ACC112 (cell line): ENCODE measurements around the gene THAP6.

ENCODE experiments used
- H2AFZ ChIP-seq: fragments of 200-600 bp; sonication (generic); one replicate; pipeline ENCODE4 v1.6.0; 2017; ENCODE audit warnings: antibody characterized with exemption, low read length; ENCODE audit not compliant: unreplicated experiment
- H3K27ac ChIP-seq: fragments of 200-600 bp; sonication (generic); 2 replicates; pipeline ENCODE4 v1.5.1; 2014; ENCODE audit warnings: low read depth, mild to moderate bottlenecking, antibody characterized with exemption, low read length, moderate library complexity
- H3K27me3 ChIP-seq: fragments of 200-600 bp; sonication (generic); 2 replicates; pipeline ENCODE4 v1.6.1; 2014; ENCODE audit warnings: mild to moderate bottlenecking, antibody characterized with exemption, low read length, moderate library complexity, mixed read lengths; ENCODE audit not compliant: insufficient read depth
- H3K36me3 ChIP-seq: fragments of 200-600 bp; sonication (generic); 2 replicates; pipeline ENCODE4 v1.6.1; 2016; ENCODE audit warnings: mild to moderate bottlenecking, antibody characterized with exemption, low read length, moderate library complexity, mixed read lengths; ENCODE audit not compliant: insufficient read depth
- H3K4me1 ChIP-seq: fragments of 200-600 bp; sonication (generic); one replicate; pipeline ENCODE4 v1.6.1; 2016; ENCODE audit warnings: low read length, mixed read lengths; ENCODE audit not compliant: insufficient read depth, unreplicated experiment, control insufficient read depth
- H3K4me3 ChIP-seq: fragments of 200-600 bp; sonication (generic); 2 replicates; pipeline ENCODE4 v1.5.1; 2014; ENCODE audit warnings: mild to moderate bottlenecking, low read depth, low read length
- H3K79me2 ChIP-seq: fragments of 200-600 bp; sonication (generic); one replicate; pipeline ENCODE4 v1.6.0; 2016; ENCODE audit warnings: low read length; ENCODE audit not compliant: control insufficient read depth, unreplicated experiment, insufficient read depth

Gene THAP6

DNA sequence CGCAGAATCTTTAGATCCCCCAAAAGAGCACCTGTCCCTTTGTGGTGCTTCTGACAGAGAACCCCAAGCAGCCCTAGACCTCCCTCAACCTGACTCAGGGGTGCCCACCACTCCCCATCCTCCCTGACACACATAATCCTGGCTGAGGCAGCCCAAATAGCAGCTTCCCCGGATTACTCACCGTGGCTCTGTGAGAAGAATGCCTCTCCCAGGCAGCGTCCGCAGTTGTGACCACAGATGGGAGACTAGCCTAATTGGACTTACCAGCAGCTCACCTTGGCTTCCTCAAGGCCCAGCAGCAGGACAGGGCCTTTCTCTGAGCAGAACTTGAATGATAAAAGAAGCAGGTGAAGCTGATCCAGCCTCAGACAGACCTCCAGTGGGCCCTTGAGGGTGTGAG, 31.3 kb downstream of the THAP6 start:
- Histone ChIP-seq H2AFZ (no peak overlapping the region), H3K79me2 (no peaks in the 10 kb centered on the region), H3K27me3 (no peaks in the 10 kb centered on the region), H3K36me3 (no peaks in the 10 kb centered on the region; the same call in 1 of the 2 replicates), H3K4me1 (peaks cover 14% of the 10 kb centered on the region), H3K27ac (no peak overlapping the region), H3K4me3 (no peak overlapping the region)

GRCh38 chr4:75547647-75548387, 33.5 kb downstream of the THAP6 start:
- H3K27ac ChIP-seq, result no peak overlapping the region
- H3K27me3 ChIP-seq, result no peaks in the 10 kb centered on the region
- H3K4me1 ChIP-seq, result peaks cover 10% of the 10 kb centered on the region
- no peak overlapping the region for H3K4me3 ChIP-seq
- no peaks in the 10 kb centered on the region; the same call in 1 of the 2 replicates for H3K36me3 ChIP-seq
- H3K79me2 ChIP-seq, result no peaks in the 10 kb centered on the region
- no peak overlapping the region for H2AFZ ChIP-seq

GRCh38 chr4:75549019-75549418, 34.7 kb downstream of the THAP6 start:
- H3K27me3 ChIP-seq, result no peaks in the 10 kb centered on the region
- H3K79me2 ChIP-seq, result no peaks in the 10 kb centered on the region
- H3K4me1 ChIP-seq, result no peaks in the 10 kb centered on the region
- no peak overlapping the region for H3K27ac ChIP-seq
- no peaks in the 10 kb centered on the region; the same call in 1 of the 2 replicates for H3K36me3 ChIP-seq
- no peak overlapping the region for H3K4me3 ChIP-seq
- no peak overlapping the region for H2AFZ ChIP-seq

DNA sequence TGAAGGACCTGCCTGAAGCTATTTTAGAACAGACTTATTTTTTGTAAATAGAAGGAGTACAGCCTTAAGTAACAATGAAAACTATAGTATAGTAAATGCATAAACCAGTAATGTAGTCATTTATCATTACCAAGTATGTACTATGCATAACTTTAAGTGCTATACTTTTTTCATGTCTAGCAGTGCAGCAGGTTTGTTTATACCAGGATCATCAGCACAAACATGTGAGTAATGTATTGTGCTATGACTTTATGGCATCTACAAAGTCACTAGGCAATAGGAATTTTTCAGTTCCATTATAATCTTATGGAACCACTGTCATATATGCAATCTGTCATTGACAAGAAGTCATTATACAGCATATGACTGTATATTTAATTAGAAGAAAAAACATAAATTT, 38.2 kb downstream of the THAP6 start:
- H3K27me3 ChIP-seq, result no peaks in the 10 kb centered on the region
- H2AFZ ChIP-seq, result no peak overlapping the region
- H3K79me2 ChIP-seq, result no peaks in the 10 kb centered on the region
- no peak overlapping the region for H3K4me3 ChIP-seq
- H3K36me3 ChIP-seq, result no peaks in the 10 kb centered on the region
- peaks cover 9% of the 10 kb centered on the region for H3K4me1 ChIP-seq
- no peak overlapping the region for H3K27ac ChIP-seq

DNA sequence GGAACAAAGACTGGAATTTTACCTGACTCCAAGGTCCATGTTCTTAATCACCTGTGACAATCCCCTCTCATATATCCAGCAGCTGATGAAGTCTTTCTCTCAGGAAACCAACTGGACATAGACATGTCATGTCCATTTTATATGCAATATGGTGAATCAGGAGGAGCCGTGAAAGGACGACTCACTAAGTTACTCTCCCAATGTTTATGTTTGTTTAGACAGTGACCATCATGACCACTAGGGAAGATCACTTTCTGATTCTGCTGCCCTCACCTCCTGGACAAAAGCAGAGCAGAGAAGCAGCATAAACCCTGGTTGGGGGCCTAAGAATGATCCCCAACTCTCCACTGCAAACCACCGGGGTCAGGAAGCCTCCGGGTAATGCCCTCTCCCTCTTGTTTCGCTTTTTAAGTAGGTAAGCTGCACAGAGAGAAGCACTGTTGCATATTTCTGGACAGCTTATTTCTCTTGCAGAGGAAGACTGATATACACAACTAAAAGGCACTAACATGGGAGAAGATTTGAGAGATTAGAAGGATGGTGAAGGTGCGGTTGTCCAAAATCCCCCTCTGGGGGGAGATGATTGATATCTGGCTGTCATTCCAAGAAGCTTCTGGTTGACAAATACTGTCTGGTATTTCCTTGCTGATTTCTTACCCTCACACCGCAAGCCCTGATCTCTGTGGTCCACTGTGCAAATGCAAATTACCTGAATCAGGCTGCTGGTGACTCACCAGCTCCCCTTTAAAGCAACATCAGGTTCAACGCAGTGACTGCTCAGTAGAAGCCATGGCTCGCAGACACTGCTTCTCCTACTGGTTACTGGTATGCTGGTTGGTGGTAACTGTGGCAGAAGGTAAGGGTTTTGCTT, 41.3 kb downstream of the THAP6 start, which contains the start of gene ODAPH:
TSS of gene ODAPH (plus strand) at position 773 of the 871 bp plus-strand sequence. CDS start at position 790, 17 bp downstream.
- H3K4me1 ChIP-seq, result peaks cover 9% of the 10 kb centered on the region
- no peaks in the 10 kb centered on the region for H3K36me3 ChIP-seq
- no peaks in the 10 kb centered on the region for H3K27me3 ChIP-seq
- H3K27ac ChIP-seq, result no peak within 1 kb of the TSS
- H2AFZ ChIP-seq, result no peak within 1 kb of the TSS
- peak within 1 kb of the TSS; percentile 15; the same call in 1 of the 2 replicates for H3K4me3 ChIP-seq
- no peaks in the 10 kb centered on the region for H3K79me2 ChIP-seq

DNA sequence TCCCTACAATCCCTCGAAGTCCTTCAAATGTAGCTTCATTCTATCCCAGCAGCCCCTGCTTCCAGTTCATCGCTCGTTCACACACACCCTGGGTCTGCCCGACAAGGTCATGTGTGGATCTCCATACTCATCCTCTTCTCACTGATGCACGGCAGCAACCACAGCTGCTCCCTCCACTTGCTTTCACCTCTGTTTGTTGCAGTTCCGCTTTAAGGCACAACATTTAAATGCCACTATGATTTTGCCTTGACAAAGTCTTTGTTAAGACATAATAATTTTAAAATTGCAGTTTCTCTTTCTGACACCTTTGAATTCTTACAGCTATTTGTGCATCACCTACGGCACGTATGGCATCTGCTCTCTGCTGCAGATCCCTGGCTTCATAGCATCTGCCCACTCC, 43.4 kb downstream of the THAP6 start:
- H3K27ac ChIP-seq, result no peak overlapping the region
- no peaks in the 10 kb centered on the region for H3K79me2 ChIP-seq
- peaks cover 9% of the 10 kb centered on the region for H3K4me1 ChIP-seq
- H2AFZ ChIP-seq, result no peak overlapping the region
- no peaks in the 10 kb centered on the region for H3K27me3 ChIP-seq
- H3K4me3 ChIP-seq, result no peak overlapping the region
- H3K36me3 ChIP-seq, result no peaks in the 10 kb centered on the region

DNA sequence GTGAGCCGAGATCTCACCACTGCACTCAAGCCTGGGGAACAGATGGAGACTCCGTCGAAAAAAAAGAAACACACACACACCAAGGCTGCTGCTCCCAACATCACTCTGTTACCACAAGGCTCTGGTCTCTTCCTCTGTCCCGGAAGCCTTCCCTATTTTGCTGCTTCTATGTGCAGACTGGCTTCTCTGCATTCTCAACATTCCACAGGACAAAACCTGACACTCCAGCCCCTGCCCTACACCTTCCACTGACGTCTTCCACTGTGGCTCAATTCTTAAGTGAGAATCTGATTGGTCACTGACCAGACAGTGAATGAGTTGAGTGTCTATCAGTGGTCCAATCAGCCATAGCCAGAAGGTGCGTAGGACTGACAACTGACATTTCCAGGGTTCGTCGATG, 47.5 kb downstream of the THAP6 start:
- H3K36me3 ChIP-seq, result no peaks in the 10 kb centered on the region
- no peak overlapping the region for H2AFZ ChIP-seq
- no peak overlapping the region for H3K4me3 ChIP-seq
- H3K4me1 ChIP-seq, result no peaks in the 10 kb centered on the region
- no peak overlapping the region for H3K27ac ChIP-seq
- H3K27me3 ChIP-seq, result no peaks in the 10 kb centered on the region
- H3K79me2 ChIP-seq, result no peaks in the 10 kb centered on the region

- no peaks in the 10 kb centered on the region for H3K79me2 ChIP-seq
- no peaks in the 10 kb centered on the region for H3K4me1 ChIP-seq
- H3K4me3 ChIP-seq, result no peak overlapping the region
- no peaks in the 10 kb centered on the region for H3K27me3 ChIP-seq
- no peak overlapping the region for H3K27ac ChIP-seq
- H3K36me3 ChIP-seq, result no peaks in the 10 kb centered on the region
- no peak overlapping the region for H2AFZ ChIP-seq
These were observed 49.8 kb downstream of the THAP6 start for GRCh38 chr4:75564023-75564422.

DNA sequence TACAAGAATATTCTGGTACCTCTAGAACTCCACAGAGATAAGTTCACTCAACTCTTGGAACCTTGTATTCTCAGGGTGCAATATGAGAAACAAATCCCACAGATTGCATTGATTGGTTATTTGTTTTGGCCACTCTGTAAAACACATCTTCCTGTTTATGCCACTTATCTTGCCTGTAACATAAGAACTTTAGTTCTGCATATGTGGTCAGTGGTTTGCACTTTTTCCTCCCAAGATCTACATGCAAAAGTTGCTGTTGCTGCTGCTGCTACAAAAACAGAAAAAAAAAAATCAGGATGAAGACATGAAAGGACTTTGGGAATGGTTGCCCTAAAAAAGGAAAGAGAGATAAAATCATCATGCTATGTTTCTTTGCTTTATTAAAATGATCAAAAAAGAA, 51.2 kb downstream of the THAP6 start:
- H3K4me1 ChIP-seq, result no peaks in the 10 kb centered on the region
- no peak overlapping the region for H3K27ac ChIP-seq
- no peaks in the 10 kb centered on the region for H3K36me3 ChIP-seq
- no peak overlapping the region for H2AFZ ChIP-seq
- H3K79me2 ChIP-seq, result no peaks in the 10 kb centered on the region
- no peak overlapping the region for H3K4me3 ChIP-seq
- no peaks in the 10 kb centered on the region for H3K27me3 ChIP-seq

DNA sequence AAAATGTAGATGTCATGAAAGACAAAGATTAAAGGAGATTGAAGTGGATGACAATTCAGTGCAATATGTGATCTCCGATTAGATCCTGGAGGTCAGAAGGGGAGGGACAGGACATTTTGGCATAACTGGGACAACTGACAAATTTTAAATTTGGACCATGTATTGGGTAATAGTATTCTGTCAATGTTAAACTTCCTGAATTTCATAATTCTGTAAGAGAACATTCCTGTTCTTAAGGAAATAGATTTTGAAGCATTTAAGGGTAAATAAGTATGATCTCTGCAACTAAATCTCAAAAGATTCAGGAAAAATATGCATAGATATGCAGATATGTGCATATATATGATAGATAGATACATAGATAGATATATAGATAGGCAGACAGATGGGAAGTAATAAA, 52.6 kb downstream of the THAP6 start:
- H3K4me3 ChIP-seq, result no peak overlapping the region
- no peaks in the 10 kb centered on the region for H3K4me1 ChIP-seq
- no peak overlapping the region for H3K27ac ChIP-seq
- H3K27me3 ChIP-seq, result 0 out of 2 replicates have a peak, but pooled peaks cover under 1% of the 10 kb centered on the region
- no peaks in the 10 kb centered on the region for H3K79me2 ChIP-seq
- H3K36me3 ChIP-seq, result no peaks in the 10 kb centered on the region
- no peak overlapping the region for H2AFZ ChIP-seq
